LNCAP (cell line): ENCODE data around the gene TRIM63.

ENCODE experiments used
- TF ChIP-seq, protein P1 (sequence below): fragments of 450-650 bp; IDR thresholded peaks from 2 replicates; pipeline ENCODE4 v1.5.1; 2017; ENCODE audit warnings: mild to moderate bottlenecking

Gene TRIM63

DNA sequence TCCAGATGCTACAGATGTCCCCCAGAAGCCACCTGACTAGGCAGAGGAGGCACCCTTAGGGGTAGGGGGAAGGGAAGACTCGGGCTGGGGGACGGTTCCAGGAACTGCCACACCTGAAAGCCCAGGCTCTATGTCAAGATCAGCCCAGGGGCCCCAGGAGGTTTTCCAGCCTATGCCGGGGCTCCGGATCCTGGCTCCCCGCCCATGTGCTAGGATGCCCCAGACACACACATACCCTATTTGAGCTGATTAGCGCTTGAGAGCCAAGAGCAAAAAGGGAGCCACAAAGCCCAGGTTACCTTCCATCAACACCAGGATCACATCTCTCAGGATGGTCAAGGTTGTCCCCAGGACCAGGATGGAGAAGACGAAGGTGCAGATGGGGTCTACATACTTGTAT is 26.0 kb downstream of the TRIM63 start:
- TF ChIP-seq, protein P1, sequence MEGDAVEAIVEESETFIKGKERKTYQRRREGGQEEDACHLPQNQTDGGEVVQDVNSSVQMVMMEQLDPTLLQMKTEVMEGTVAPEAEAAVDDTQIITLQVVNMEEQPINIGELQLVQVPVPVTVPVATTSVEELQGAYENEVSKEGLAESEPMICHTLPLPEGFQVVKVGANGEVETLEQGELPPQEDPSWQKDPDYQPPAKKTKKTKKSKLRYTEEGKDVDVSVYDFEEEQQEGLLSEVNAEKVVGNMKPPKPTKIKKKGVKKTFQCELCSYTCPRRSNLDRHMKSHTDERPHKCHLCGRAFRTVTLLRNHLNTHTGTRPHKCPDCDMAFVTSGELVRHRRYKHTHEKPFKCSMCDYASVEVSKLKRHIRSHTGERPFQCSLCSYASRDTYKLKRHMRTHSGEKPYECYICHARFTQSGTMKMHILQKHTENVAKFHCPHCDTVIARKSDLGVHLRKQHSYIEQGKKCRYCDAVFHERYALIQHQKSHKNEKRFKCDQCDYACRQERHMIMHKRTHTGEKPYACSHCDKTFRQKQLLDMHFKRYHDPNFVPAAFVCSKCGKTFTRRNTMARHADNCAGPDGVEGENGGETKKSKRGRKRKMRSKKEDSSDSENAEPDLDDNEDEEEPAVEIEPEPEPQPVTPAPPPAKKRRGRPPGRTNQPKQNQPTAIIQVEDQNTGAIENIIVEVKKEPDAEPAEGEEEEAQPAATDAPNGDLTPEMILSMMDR = no peak

DNA sequence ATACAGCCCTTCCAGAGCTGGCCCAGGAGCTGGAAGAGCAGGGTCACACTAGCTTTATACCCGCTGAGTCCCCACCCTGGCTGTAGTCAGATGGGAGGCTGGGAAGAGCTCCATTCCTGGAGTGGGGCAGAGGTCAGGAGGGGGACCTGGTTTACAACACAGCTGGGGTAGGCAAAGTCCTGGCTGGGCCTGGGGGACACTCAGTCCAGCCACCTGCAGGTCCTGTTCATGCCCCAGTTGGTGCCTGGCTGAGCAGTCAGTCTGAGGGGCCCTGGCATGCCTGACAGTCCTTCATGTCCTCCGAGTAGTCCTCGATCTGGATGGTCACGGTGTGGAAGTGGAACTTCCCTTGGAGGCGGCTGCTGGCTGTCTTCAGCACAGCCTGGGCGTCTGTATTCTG is 28.5 kb downstream of the TRIM63 start:
- TF ChIP-seq, protein P1 = no peak

DNA sequence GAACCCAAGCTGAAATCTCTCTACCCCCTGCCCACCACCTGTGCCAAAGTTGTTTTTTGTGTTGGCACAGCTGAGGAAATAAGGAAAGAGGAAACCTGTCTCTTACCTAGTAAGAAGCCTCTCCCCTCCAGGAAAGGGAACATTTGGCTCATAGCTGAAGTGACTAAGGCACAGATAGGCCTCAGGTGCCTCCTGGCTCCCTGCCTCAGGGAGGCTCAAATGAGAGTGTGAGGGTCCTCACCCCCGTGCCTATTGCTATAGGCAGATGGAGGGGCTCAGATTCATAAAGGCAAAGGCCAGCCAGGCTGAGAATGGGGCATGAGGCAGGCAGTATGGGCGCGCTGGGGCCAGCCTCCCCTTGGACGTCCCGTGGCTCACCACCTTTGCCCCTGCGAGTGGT is 29.0 kb downstream of the TRIM63 start:
- TF ChIP-seq, protein P1 = no peak

DNA sequence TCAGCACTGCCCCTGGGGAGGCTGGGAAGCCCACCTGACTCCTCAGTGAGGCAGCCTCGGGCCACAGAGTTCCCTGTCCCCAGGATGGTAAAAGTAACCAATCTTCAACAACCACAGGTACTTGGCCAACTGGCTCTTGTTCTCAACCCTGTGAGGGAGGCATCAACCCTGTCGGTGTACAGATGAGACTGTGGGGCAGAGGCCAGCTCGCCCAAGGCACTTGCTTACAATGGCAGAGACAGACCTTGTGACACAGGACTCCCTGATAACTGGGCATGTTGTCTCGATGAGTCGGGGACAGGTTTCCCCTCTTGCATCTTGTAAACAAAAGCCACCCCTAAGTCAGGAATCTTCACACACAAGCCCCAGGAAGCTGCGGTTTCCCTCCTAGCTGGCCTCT is 29.5 kb downstream of the TRIM63 start:
- TF ChIP-seq, protein P1 = no peak

DNA sequence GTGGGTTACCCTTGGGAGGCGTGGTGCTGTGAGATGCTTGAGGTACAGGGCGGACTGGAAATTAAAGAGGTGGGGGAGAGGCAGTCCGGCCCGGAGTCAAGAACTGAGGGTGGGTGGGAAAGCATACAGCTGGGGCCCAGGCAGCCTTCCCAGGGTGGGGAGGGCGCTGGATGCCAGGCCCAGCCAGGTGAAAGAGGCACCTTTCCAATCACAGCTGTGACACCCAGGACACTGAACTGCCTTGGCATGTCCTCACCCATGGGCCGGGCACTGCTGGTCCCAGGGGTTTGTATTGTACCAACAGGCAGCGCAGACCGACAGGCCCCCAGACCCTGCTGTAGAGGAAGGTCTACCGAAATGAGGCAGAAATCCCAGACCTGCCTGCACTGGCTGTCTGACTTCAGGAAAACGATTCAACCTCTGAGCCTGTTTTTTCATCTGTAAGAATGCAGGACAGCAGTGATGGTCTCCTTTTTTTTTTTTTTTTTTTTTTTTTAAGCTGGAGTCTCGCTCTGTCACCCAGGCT is 30.6 kb downstream of the TRIM63 start:
- TF ChIP-seq, protein P1 = no peak

DNA sequence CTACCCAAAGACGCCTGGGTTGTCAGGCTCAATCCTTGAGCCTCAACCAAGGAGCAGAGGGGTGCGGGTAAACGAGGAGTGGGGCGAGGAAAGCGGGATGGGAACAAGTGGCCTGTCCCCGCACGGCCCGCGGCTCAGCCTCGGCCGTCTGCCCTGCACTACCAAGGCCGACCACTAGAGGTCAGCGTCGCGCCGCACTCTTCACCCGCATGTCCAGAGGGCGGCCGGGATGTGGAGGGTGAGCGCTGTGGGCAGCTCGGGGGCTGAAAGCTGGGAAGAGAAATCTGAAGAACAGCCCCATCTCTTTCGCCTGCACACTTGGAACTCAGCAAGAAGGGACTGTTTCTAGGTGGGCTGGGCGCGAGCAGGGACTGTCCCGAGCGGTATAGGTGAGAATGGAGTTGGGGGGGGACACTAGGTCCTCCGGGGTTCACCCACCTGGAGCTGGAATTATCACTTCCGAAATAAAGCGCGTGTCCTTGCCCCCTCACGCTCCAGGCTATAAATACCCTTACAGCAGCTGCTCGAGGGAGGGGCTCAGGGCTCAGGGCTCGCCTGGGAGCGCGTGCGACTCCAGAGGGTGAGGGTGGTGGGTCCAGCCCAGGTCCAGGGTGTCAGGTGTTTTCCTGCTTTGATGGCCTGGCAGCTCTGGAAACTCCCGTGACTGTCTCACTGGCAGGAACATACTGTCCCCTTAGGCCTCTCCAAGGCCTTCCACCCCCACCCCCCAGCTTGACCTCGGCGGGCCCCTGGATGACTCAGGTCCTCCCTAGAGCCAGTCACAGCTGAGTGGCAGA is 31.3 kb downstream of the TRIM63 start:
- TF ChIP-seq, protein P1 = peak; percentile 78

DNA sequence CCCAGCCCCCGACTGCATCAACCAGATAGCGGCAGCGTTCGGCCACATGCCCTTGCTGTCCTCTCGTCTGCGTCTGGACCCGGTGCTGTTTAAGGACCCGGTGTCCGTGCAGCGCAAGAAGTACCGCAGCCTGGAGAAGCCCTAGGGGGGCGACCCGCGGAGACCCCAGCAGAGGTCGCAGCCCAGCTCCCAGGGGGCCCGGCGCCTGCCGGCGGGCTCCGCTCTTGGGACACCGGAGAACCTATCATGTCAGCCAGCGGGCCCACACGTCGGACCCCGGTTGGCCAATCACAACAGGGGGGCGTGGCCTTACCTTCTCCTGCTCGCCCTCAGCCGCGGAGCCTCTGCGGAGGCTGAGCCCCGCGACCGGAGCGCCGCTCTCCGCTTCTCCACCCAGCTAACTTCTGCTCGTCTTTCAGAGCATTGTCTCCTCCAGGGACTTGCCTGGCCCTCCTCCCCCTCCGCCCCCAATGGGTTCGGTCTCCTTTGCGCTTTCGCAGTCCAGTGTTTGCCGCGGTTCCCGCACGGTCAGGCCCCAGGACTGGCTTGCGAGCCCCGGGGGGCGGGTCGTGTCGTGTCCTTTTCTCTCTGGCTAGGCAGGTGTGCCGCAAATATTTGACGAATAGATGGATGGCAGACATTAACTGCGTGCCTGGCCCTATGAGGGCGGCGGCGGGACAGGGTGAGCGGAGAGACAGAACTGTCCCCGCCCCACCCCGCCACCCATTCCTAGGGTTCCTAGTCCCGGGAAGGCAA is 32.0 kb downstream of the TRIM63 start:
- TF ChIP-seq, protein P1 = no peak
